Activated naive CD8-positive, alpha-beta T cell treated with anti-CD3 and anti-CD28 coated beads, Interleukin-2, amount 50 U/mL, for 16 hours (primary cell): Measurements from ENCODE around the gene GIMAP8.
A peak's percentile ranks its signal among the peaks of the same experiment; 100 is the strongest.
"Not testable (repeated sequence)": the region's sequence is repeated elsewhere in the genome, so short reads cannot be mapped to it uniquely, and the experiment has no call there.

ENCODE experiments used
- DNase-seq: peaks from one replicate; pipeline ENCODE4 v3.0.0-alpha.2; 2020; ENCODE audit warnings: low read depth, low spot score

The GIMAP8 gene

DNA sequence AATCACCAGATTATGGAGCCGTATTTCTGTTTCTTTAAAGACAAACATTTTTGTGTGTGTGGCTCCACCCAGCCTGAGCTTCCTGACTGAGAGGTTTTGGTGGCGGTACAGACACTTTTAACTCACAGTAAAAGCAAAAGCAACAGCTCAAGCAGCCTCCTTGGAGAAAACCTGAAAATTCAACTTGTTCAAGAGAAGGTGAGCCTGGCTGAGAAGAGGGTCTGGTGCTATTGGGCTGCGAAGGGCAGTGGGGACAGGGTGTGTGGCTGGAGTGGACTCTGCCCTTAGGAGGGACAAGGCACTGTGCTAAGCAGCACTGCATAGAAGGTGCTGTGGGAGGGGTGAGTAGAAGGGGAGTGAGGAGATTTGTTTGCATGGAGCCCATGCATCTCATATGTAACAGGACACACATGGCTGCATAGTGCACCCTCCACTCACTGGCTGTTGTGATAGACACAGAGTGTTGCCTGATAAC is 64.4 kb downstream of the GIMAP8 start, which contains the start of gene GIMAP7:
TSS of gene GIMAP7 (plus strand) at position 125 of the 475 bp plus-strand sequence. CDS start 5,103 bp downstream, outside the sequence.
- DNase-seq, result peak; percentile 21

DNA sequence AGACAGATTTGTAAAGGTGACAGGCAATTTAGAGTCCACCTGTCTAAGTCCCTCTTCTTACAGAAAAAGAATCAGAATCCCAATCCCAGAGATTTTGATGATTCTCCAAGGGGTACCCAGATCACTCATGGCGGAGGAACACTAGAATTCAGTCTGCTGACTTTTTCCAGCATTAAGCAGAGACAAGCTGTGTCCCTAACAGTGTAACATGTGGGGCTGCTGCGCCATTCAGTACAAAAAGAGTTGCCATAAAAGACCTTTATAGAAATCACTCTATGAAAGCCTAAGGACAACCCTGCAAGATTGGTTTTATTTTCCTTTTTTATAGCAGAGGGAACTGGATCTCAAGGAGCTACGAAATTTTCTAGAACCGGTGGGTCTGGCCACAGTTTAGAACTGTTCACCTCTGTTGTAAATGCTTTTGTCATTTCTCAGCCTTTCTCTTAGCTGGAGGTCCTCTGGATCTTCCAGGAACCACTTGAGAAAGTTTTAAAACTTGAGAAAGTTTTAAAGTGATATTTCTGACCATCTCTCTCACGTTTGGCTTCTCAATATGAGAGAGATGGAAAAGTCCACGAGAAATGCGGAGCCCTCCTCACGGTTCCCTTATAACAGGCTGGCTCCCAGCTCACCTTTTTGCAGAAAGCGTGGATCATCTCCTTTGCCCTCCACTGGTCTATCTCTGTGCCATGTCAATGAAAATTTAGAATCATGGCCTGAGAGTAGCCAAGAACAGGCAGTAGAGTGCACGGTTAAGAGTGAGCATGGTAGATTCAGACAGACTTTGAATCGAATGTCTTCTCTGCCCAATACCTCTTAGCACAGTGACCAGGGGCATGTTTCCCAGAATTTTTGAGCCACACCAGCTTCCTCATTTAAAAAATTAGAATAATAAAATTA is 65.1 kb downstream of the GIMAP8 start:
- DNase-seq, result no peak

DNA sequence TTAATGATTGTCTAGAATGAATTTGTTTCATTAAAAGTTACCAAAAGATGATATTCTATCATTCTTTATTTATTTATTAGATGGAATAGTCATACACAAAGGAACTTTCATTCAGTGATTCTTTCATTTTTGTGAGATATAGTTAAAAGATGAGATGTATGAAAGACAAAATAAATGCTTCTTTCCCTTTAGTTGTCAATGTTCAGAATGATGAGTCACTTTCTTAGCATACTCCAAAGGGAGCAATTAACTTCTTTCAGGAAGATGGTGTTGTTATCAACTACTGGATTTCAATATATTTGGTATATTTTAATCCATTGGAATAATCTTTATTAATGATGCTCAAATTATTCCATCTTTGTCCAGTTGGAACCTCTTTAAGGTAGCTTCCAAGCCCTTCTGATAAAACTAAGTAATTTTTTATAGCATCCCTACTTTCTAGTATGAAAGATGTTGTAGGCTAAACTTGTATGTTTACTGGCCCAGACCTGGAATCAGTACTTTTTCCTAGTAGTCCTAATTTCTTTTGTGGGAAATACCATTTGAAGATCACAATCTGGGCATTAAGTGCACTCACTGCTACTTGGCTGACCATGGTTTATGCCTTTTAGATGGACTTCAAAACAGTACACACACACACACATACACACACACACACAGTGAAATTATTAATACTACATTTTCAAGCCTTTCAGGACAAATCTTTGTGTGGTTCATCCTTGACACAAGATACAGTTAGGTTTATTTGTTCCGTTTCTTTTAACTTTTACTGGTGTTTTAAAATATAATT is 66.7 kb downstream of the GIMAP8 start:
- no peak for DNase-seq

DNA sequence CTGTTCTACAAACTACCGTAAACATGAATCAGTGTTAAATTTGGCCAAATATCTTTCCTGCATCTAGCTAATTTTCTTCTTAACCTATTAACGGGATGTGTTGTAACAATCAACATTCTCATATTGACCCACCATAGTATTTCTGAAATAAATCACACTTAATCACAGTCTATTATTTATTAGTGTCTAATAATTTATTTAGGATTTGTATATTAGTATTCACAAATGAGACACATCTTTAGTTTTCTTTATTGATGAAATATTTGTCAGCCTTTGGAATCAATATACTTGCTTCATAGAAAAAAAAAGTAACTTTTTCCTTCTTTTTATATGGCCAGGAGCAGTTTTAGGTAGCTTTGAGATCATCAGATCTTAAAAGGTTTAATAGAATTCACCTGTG is 68.9 kb downstream of the GIMAP8 start:
- DNase-seq, result no peak

DNA sequence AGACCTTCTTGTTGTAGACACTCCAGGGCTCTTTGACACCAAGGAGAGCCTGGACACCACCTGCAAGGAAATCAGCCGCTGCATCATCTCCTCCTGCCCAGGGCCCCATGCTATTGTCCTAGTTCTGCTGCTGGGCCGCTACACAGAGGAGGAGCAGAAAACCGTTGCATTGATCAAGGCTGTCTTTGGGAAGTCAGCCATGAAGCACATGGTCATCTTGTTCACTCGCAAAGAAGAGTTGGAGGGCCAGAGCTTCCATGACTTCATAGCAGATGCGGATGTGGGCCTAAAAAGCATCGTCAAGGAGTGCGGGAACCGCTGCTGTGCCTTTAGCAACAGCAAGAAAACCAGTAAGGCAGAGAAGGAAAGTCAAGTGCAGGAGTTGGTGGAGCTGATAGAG is 69.7 kb downstream of the GIMAP8 start:
- no peak for DNase-seq

DNA sequence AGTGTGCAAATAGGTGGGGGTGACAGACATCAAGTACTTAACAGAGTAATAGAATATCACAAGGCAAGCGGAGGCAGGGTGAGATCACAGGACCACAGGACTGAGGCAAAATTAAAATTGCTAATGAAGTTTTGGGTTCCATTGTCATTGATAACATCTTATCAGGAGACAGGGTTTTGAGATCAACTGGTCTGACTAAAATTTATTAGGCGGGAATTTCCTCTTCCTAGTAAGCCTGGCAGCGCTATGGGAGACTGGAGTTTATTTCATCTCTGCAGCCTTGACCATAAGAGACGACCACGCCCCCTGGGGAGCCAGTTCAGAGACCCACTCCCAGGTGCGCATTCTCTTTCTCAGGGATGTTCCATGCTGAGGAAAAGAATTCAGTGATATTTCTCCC is 72.5 kb downstream of the GIMAP8 start:
- not testable (repeated sequence) for DNase-seq

DNA sequence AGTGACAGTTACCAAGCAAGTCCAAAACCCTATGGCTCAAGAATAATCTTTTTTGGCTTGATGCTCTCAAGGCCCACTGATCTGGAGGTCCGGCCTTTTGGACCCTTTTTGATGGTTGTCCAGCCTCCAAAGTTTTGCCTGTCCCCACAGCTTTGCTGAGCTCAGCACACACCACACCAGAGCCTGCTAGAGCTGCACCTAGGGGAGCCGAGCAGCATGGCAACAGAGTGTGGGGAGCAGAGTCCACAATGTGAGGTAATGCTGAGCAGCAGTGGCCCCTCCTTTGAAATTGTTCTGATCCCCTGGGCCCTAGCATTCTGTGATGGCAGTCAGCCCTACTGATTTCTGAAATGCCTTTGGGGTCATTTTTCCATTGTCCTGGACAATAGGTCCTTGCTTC is 73.6 kb downstream of the GIMAP8 start:
- no peak for DNase-seq
